Mucosa of rectum (tissue), 2 donors: Measurements from ENCODE around the gene SMYD2.

Experiments used
- H3K27ac ChIP-seq, 2 donors: one replicate each; pipeline ENCODE4 v1.7.0; 2013; ENCODE audit warnings: inconsistent platforms in 2 of 2, low read depth in 2 of 2, low read length in 2 of 2
- H3K27me3 ChIP-seq, 2 donors: one replicate each; pipeline ENCODE4 v1.7.0; 2013; ENCODE audit warnings: low read length in 2 of 2; ENCODE audit not compliant: control insufficient read depth in 2 of 2, insufficient read depth in 2 of 2
- H3K36me3 ChIP-seq, 2 donors: one replicate each; pipeline ENCODE4 v1.7.0; 2013; ENCODE audit warnings: low read length in 2 of 2; ENCODE audit not compliant: control insufficient read depth in 2 of 2, insufficient read depth in 2 of 2
- H3K4me1 ChIP-seq, 2 donors: one replicate each; pipeline ENCODE4 v1.7.0; 2013; ENCODE audit warnings: low read length in 2 of 2, mild to moderate bottlenecking in 1 of 2; ENCODE audit not compliant: control insufficient read depth in 2 of 2, insufficient read depth in 2 of 2
- H3K4me3 ChIP-seq, 2 donors: one replicate each; pipeline ENCODE4 v1.7.0; 2013; ENCODE audit warnings: low read length in 2 of 2
- H3K9ac ChIP-seq, 2 donors: one replicate each; pipeline ENCODE4 v1.7.0; 2013; ENCODE audit warnings: low read length in 2 of 2, low read depth in 1 of 2, mild to moderate bottlenecking in 1 of 2
- H3K9me3 ChIP-seq, 2 donors: one replicate each; pipeline ENCODE4 v1.7.0; 2013; ENCODE audit warnings: low read length in 2 of 2; ENCODE audit not compliant: control insufficient read depth in 2 of 2
- donor health status: healthy.
- donor health status: Normal muscosa, but diverticular disease.

SMYD2 gene

DNA sequence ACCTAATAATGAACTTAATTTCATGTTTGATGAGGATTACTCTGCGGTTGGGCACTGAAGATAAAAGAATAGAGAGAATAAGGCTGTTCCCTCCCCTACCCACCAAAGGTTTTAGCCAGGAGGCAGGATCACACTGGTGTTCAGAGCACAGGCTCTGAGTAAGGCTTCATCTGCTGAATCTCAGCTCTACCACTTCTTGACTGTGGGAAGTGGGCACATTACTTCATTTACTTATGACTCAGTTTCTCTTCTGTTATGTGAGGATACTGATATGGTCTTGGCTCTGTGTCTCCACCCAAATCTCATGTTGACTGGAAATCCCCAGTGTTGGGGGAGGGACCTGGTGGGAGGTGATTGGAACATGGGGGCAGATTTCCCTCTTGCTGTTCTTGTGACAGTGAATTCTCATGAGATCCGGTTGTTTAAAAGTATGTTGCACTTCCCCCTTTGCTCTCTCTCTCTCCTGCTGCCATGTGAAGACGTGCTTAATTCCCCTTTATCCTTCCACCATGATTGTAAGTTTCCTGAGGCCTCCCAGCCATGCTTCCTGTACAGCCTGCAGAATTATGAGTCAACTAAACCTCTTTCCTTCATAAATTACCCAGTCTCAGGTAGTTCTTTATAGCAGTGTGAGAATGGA lies 79.7 kb downstream of the SMYD2 start:
- Histone ChIP-seq H3K36me3 (no peaks in the 10 kb centered on the region), H3K27ac (no peak overlapping the region), H3K4me3 (no peak overlapping the region), H3K9me3 (no peaks in the 10 kb centered on the region), H3K4me1 (no peaks in the 10 kb centered on the region), H3K27me3 (no peaks in the 10 kb centered on the region), H3K9ac (no peak overlapping the region)

DNA sequence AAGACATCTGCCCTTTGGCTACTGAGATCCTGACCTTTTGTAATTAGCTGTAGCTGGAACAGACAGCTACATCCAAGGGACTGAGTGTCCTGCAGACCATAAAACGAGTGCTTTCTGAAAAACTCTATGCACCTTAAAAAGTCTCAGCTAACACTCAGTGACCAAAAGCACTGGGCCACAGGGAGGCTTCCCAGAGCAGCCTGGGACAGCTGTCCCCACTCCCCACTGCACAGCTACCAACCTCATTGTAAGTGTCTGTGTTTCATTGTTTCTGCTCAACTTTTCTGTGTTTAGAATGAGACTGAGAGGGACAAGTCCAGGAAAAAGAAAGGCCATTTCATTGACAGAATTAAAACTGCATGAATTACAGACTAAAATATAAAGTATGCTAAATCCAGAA lies 80.7 kb downstream of the SMYD2 start:
- Histone ChIP-seq H3K36me3 (no peaks in the 10 kb centered on the region), H3K4me1 (no peaks in the 10 kb centered on the region), H3K4me3 (no peak overlapping the region), H3K9me3 (no peaks in the 10 kb centered on the region), H3K27me3 (no peaks in the 10 kb centered on the region), H3K27ac (no peak overlapping the region), H3K9ac (no peak overlapping the region)

- H3K4me1 ChIP-seq = no peaks in the 10 kb centered on the region
- H3K9ac ChIP-seq = no peak overlapping the region
- H3K27ac ChIP-seq = no peak overlapping the region
- no peaks in the 10 kb centered on the region for H3K36me3 ChIP-seq
- H3K9me3 ChIP-seq = no peaks in the 10 kb centered on the region
- H3K27me3 ChIP-seq = no peaks in the 10 kb centered on the region
- no peak overlapping the region for H3K4me3 ChIP-seq
These were observed 81.4 kb downstream of the SMYD2 start for GRCh38 chr1:214362188-214362882.

GRCh38 chr1:214363386-214363785 lies 82.4 kb downstream of the SMYD2 start:
- Histone ChIP-seq H3K27me3 (no peaks in the 10 kb centered on the region), H3K27ac (no peak overlapping the region), H3K9ac (no peak overlapping the region), H3K36me3 (no peaks in the 10 kb centered on the region), H3K9me3 (no peaks in the 10 kb centered on the region), H3K4me1 (no peaks in the 10 kb centered on the region), H3K4me3 (no peak overlapping the region)

DNA sequence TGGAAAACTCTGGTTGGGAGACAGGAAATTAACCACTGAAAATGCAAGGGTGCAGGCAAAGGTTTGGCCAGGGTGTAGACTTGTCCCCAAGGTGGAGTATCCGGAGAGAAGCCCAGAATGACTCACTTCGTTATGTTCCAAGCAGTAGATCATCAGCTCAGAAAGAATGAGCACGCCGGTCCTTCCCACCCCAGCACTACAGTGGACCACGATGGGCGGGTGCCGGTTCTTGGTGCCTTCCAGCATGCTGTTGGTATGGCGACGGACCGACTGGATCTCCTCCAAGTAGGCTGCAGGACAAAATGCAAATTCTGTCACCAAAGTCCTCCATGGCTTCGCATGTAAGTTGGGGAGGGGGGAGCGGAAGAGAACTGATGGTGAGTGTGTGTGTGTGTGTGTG lies 83.4 kb downstream of the SMYD2 start:
- Histone ChIP-seq H3K4me3 (no peak overlapping the region), H3K9me3 (no peaks in the 10 kb centered on the region), H3K36me3 (no peaks in the 10 kb centered on the region), H3K9ac (no peak overlapping the region), H3K4me1 (no peaks in the 10 kb centered on the region), H3K27me3 (no peaks in the 10 kb centered on the region), H3K27ac (no peak overlapping the region)

GRCh38 chr1:214364786-214365295 lies 83.9 kb downstream of the SMYD2 start:
- Histone ChIP-seq H3K36me3 (no peaks in the 10 kb centered on the region), H3K27ac (no peak overlapping the region), H3K4me1 (no peaks in the 10 kb centered on the region), H3K9me3 (no peaks in the 10 kb centered on the region), H3K27me3 (no peaks in the 10 kb centered on the region), H3K9ac (no peak overlapping the region), H3K4me3 (no peak overlapping the region)

GRCh38 chr1:214367841-214368240 lies 86.9 kb downstream of the SMYD2 start:
- no peak overlapping the region for H3K4me3 ChIP-seq
- H3K27me3 ChIP-seq = no peaks in the 10 kb centered on the region
- H3K27ac ChIP-seq = no peak overlapping the region
- no peak overlapping the region for H3K9ac ChIP-seq
- H3K4me1 ChIP-seq = no peaks in the 10 kb centered on the region
- H3K9me3 ChIP-seq = no peaks in the 10 kb centered on the region
- no peaks in the 10 kb centered on the region for H3K36me3 ChIP-seq

GRCh38 chr1:214369364-214369763 lies 88.4 kb downstream of the SMYD2 start:
- Histone ChIP-seq H3K27me3 (no peaks in the 10 kb centered on the region), H3K27ac (no peak overlapping the region), H3K4me3 (no peak overlapping the region), H3K4me1 (no peaks in the 10 kb centered on the region), H3K9me3 (no peaks in the 10 kb centered on the region), H3K36me3 (no peaks in the 10 kb centered on the region), H3K9ac (no peak overlapping the region)

DNA sequence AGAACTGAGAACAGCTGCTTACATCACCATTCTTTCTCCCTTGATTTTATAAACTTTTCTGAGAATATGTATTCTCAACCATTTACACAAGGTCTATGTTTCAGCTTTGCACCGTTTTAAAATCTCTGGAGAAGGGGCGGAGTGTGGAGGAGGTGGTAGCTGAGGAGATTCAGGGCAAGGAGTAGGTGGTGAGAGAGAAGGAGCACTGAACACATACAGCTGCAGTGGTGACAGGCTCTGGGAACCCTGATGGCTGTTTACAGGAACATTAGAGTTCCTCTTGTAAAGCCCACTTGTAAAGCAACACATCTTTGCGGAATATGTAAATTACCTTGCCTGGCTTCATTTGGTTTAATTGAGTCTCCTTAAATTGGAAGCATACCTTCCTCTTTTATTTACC lies 89.7 kb downstream of the SMYD2 start:
- Histone ChIP-seq H3K9me3 (no peaks in the 10 kb centered on the region), H3K4me1 (no peaks in the 10 kb centered on the region), H3K9ac (no peak overlapping the region), H3K27me3 (no peaks in the 10 kb centered on the region), H3K4me3 (no peak overlapping the region), H3K27ac (no peak overlapping the region), H3K36me3 (no peaks in the 10 kb centered on the region)

DNA sequence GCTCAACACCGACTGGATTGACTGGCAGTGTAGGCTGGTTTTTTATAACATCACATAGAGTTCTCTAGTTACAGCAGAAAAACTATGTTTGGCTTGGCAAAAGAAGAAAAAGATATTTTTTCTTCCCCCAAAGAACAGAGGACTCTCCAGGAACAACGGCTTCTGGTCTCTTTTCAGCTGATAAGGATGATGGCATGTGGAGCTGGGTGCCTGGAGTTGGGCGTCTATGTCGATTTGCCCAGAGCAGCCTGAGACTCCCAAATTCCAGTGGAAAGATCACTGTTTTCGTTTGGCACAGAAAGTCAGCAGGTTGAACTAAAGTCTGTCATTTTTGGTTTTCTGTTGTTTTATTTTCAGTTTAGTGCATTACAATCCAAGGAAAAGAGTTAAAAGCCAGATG lies 91.1 kb downstream of the SMYD2 start:
- Histone ChIP-seq H3K4me1 (no peaks in the 10 kb centered on the region), H3K36me3 (no peaks in the 10 kb centered on the region), H3K27ac (no peak overlapping the region), H3K9ac (no peak overlapping the region), H3K9me3 (no peaks in the 10 kb centered on the region), H3K4me3 (no peak overlapping the region), H3K27me3 (no peaks in the 10 kb centered on the region)
